ENCODE results near the gene USP4.

DNA sequence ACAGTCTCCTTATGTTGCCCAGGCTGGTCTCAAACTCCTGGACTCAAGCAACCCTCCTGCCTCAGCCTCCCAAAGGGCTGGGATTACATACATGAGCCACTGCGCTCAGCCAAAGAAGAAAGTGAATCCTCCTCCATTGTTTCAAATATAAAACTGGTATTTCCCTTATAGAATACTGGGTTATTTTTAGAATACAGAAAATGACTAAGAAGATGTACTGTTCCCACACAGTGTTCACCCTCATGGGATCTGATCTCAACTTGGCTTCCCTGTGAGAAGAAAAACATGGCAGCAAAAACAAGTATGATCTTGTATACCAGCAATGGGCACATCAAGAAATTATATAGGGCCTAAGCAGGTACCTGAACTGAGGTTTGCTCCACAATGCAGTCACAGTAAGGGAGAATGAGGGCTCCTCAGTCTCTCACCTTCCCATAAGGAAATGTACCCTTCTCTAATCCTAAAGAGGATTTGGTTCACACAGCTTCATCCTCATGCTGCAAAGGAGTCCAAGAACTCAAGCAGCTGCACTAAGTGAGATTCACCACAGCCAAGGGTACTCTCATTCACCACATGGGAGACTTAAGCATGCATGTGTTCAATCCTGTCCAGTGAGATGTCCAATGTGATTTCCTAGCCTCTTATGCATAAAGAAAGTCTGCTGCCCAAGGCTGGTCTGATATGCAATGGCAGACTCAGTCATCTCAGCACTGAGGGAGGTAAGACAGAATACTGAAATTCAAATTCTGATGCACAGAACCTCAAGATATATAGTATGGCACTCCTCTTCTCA is 25.8 kb downstream of the USP4 start:
- no peak for TF ChIP-seq ZNF274 (IDR thresholded peaks at IDR 0.05; ENCODE audit: low read depth, low read length)
- no peak for TF ChIP-seq SUZ12 (IDR thresholded peaks at IDR 0.05; ENCODE audit: extremely low read depth, insufficient read depth, insufficient read length)
- no peak for TF ChIP-seq YY1 (IDR thresholded peaks at IDR 0.05; ENCODE audit: insufficient read depth, insufficient read length)
